Measurements from ENCODE around the gene DENND1A. TPM values are rescaled to one million over a fixed set of nuclear protein-coding genes. Genes with fewer than 3 reads are reported as not detected.

Gene DENND1A
- total RNA-seq, 2 experiments from 2014 or later, result 13.9 to 20.3 TPM

- DNase-seq (no peak), ATAC-seq (ENCODE audit: low read depth) (no peak)
- Mint-ChIP-seq H3K4me3 (no peak overlapping the region), H3K4me1 (peaks cover 6% of the 10 kb centered on the region), H3K36me3 (peaks cover 4% of the 10 kb centered on the region), H3K27ac (peak overlapping the region; percentile 30), H3K27me3 (no peaks in the 10 kb centered on the region), H3K9me3 (no peaks in the 10 kb centered on the region)
- POLR2A ChIA-PET, result no interaction called here
Measured at GRCh38 chr9:123617952-123618678, 311.8 kb downstream of the DENND1A start.

- Mint-ChIP-seq H3K4me1 (peaks cover 6% of the 10 kb centered on the region), H3K27ac (no peak overlapping the region), H3K4me3 (no peak overlapping the region), H3K36me3 (peaks cover 4% of the 10 kb centered on the region), H3K9me3 (no peaks in the 10 kb centered on the region), H3K27me3 (no peaks in the 10 kb centered on the region)
- no peak for ATAC-seq (ENCODE audit: low read depth)
- no peak for DNase-seq
- POLR2A ChIA-PET, result no interaction called here
Measured at GRCh38 chr9:123617286-123617685, 312.6 kb downstream of the DENND1A start.

DNA sequence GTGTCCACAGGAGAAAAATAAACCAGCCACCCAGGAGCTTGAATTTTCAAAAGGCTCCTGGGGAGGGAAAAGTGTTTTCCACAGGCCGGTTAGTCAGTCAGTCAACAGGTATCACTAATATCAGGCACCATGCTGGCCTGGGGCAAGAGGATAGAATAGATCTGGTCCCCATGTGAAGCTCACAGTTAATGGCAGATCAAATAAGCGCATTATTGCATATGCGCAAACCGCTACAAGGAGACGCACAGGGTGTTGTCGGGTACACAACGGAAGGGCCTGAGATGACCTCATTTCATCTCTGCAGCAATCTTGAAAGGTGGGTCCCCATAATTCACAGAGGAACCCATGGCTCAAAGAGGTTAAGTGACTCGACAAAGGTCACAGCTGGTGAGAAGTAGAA lies 313.2 kb downstream of the DENND1A start:
- ATAC-seq (ENCODE audit: low read depth), result no peak
- POLR2A ChIA-PET, result no interaction called here
- Mint-ChIP-seq H3K36me3 (peaks cover 4% of the 10 kb centered on the region), H3K4me3 (no peak overlapping the region), H3K27ac (no peak overlapping the region), H3K9me3 (no peaks in the 10 kb centered on the region), H3K27me3 (no peaks in the 10 kb centered on the region), H3K4me1 (peaks cover 4% of the 10 kb centered on the region)
- no peak for DNase-seq

DNA sequence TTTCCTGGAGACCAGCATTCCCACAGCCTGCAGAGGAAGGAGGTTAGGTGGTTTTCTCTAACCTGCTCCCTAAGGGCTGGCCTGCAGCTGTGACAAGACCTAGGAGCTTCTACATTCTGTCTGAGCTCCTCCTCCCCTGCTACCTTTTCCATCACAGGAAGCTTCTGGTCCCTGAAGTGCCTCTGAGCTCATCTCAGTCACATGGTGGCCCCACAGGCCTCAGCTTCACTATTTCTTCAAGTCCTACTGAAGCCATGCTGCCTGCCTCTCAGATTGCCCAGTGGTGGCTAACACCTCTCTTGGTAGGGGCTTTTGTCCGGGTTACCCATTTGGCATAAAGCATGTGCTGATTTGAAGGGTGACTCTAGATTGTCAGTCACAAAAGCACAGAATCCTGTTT lies 314.5 kb downstream of the DENND1A start:
- Mint-ChIP-seq H3K4me1 (peaks cover 4% of the 10 kb centered on the region), H3K9me3 (no peaks in the 10 kb centered on the region), H3K27me3 (no peaks in the 10 kb centered on the region), H3K4me3 (no peak overlapping the region), H3K36me3 (peaks cover 4% of the 10 kb centered on the region), H3K27ac (no peak overlapping the region)
- POLR2A ChIA-PET, result no interaction called here
- ATAC-seq (ENCODE audit: low read depth) (no peak), DNase-seq (no peak)

- Mint-ChIP-seq H3K27me3 (no peaks in the 10 kb centered on the region), H3K36me3 (peaks cover 4% of the 10 kb centered on the region), H3K27ac (no peak overlapping the region), H3K4me3 (no peak overlapping the region), H3K4me1 (peaks cover 4% of the 10 kb centered on the region), H3K9me3 (no peaks in the 10 kb centered on the region)
- ATAC-seq (ENCODE audit: low read depth) (no peak), DNase-seq (no peak)
- POLR2A ChIA-PET, result no interaction called here
Measured at GRCh38 chr9:123614306-123615263, 315.3 kb downstream of the DENND1A start.

GRCh38 chr9:123611226-123611625 lies 318.7 kb downstream of the DENND1A start:
- Mint-ChIP-seq H3K4me1 (peaks cover 3% of the 10 kb centered on the region), H3K36me3 (peaks cover 4% of the 10 kb centered on the region), H3K4me3 (no peak overlapping the region), H3K27ac (no peak overlapping the region), H3K9me3 (no peaks in the 10 kb centered on the region), H3K27me3 (no peaks in the 10 kb centered on the region)
- ATAC-seq (ENCODE audit: low read depth) (no peak), DNase-seq (no peak)
- POLR2A ChIA-PET, result no interaction called here

GRCh38 chr9:123609844-123610243 lies 320.1 kb downstream of the DENND1A start:
- no peak for ATAC-seq (ENCODE audit: low read depth)
- no peak overlapping the region for H3K4me3 Mint-ChIP-seq
- H3K27ac Mint-ChIP-seq, result no peak overlapping the region
- H3K36me3 Mint-ChIP-seq, result peaks cover 3% of the 10 kb centered on the region
- H3K9me3 Mint-ChIP-seq, result no peaks in the 10 kb centered on the region
- H3K4me1 Mint-ChIP-seq, result no peaks in the 10 kb centered on the region
- POLR2A ChIA-PET, result no interaction called here
- H3K27me3 Mint-ChIP-seq, result no peaks in the 10 kb centered on the region
- DNase-seq, result no peak

DNA sequence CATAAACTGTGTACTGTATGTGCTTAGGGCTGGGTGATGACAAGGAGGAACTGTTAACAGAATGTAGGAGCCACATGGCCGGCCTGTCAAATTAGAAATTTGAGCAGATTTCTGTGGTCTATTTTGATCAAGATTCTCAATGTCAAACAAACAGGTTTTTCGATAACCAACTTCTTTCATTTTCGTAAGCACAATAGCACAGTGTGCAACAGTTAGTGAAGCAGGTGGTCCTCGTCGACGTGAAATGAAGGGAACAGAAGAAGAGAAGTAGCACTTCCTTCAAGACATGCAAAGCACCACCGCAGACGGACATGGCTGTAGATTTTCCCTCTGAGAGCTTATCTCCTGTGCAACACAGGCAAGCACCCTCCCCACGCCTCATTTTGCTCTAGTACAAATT lies 321.8 kb downstream of the DENND1A start:
- Mint-ChIP-seq H3K27me3 (no peaks in the 10 kb centered on the region), H3K4me3 (no peak overlapping the region), H3K27ac (no peak overlapping the region), H3K36me3 (peaks cover 3% of the 10 kb centered on the region), H3K4me1 (no peaks in the 10 kb centered on the region), H3K9me3 (no peaks in the 10 kb centered on the region)
- POLR2A ChIA-PET, result no interaction called here
- DNase-seq (no peak), ATAC-seq (ENCODE audit: low read depth) (no peak)

- H3K4me3 Mint-ChIP-seq, result no peak overlapping the region
- POLR2A ChIA-PET, result no interaction called here
- DNase-seq, result no peak
- H3K36me3 Mint-ChIP-seq, result peaks cover 3% of the 10 kb centered on the region
- H3K27ac Mint-ChIP-seq, result no peak overlapping the region
- H3K27me3 Mint-ChIP-seq, result no peaks in the 10 kb centered on the region
- no peaks in the 10 kb centered on the region for H3K4me1 Mint-ChIP-seq
- no peaks in the 10 kb centered on the region for H3K9me3 Mint-ChIP-seq
- no peak for ATAC-seq (ENCODE audit: low read depth)
Measured at GRCh38 chr9:123607479-123607878, 322.4 kb downstream of the DENND1A start.

DNA sequence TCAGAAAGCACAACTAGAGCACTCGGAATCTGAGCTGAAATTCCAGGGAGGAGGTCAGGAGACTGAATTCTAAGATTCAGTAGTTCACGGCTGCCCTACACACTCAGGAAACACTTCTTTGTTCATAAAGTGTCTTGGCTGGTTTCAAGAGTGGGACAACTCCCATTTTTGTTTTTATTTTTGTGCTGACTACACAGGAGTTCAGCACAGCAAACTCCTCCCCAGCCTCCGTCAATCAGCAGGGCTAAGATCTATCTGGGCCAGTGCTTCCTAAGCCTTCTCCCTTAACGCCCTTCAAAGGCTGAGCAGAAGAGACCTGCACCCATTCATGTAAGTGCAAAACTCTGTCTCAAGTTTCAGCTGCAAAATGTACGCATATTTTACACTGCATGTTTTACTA lies 323.8 kb downstream of the DENND1A start:
- DNase-seq (no peak), ATAC-seq (ENCODE audit: low read depth) (no peak)
- Mint-ChIP-seq H3K36me3 (peaks cover 3% of the 10 kb centered on the region), H3K27me3 (no peaks in the 10 kb centered on the region), H3K4me1 (no peaks in the 10 kb centered on the region), H3K9me3 (no peaks in the 10 kb centered on the region), H3K4me3 (no peak overlapping the region), H3K27ac (no peak overlapping the region)
- POLR2A ChIA-PET, result no interaction called here

DNA sequence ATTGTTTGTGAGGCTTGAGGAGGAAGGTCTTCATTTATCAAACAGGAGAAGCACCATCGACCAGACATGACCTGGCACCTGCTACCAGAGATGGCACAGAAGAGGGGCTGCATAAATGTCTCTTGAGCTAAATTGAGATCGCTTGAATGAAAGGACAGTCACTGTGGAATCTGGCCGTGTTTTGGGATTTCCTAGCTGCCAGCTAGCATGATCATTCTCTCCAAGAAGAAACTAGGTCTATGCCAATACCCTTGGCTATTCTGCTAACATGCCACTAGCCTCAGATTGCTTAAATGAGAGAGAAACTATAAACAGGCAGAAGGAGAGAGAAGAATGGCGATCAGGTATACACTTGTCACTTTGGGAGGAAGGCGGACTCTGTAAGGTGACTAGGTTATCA lies 324.6 kb downstream of the DENND1A start:
- POLR2A ChIA-PET, result no interaction called here
- H3K4me1 Mint-ChIP-seq, result no peaks in the 10 kb centered on the region

GRCh38 chr9:123604861-123605260 lies 325.1 kb downstream of the DENND1A start:
- Mint-ChIP-seq H3K9me3 (no peaks in the 10 kb centered on the region), H3K27ac (no peak overlapping the region), H3K4me3 (no peak overlapping the region), H3K27me3 (no peaks in the 10 kb centered on the region), H3K36me3 (peaks cover 3% of the 10 kb centered on the region), H3K4me1 (no peaks in the 10 kb centered on the region)
- ATAC-seq (ENCODE audit: low read depth) (no peak), DNase-seq (no peak)
- POLR2A ChIA-PET, result no interaction called here

More for the DNA sequence above, 324.6 kb downstream of the DENND1A start:
- H3K9me3 Mint-ChIP-seq, result no peaks in the 10 kb centered on the region
- peaks cover 3% of the 10 kb centered on the region for H3K36me3 Mint-ChIP-seq
- ATAC-seq (ENCODE audit: low read depth) (no peak), DNase-seq (no peak)
- no peaks in the 10 kb centered on the region for H3K27me3 Mint-ChIP-seq
- H3K4me3 Mint-ChIP-seq, result no peak overlapping the region
- H3K27ac Mint-ChIP-seq, result no peak overlapping the region

- no peak for DNase-seq
- no peak for ATAC-seq (ENCODE audit: low read depth)
- H3K9me3 Mint-ChIP-seq, result no peaks in the 10 kb centered on the region
- H3K27me3 Mint-ChIP-seq, result no peaks in the 10 kb centered on the region
- H3K27ac Mint-ChIP-seq, result no peak overlapping the region
- peaks cover 3% of the 10 kb centered on the region for H3K36me3 Mint-ChIP-seq
- no peak overlapping the region for H3K4me3 Mint-ChIP-seq
- no peaks in the 10 kb centered on the region for H3K4me1 Mint-ChIP-seq
- POLR2A ChIA-PET, result no interaction called here
Measured at GRCh38 chr9:123601828-123602227, 328.1 kb downstream of the DENND1A start.

DNA sequence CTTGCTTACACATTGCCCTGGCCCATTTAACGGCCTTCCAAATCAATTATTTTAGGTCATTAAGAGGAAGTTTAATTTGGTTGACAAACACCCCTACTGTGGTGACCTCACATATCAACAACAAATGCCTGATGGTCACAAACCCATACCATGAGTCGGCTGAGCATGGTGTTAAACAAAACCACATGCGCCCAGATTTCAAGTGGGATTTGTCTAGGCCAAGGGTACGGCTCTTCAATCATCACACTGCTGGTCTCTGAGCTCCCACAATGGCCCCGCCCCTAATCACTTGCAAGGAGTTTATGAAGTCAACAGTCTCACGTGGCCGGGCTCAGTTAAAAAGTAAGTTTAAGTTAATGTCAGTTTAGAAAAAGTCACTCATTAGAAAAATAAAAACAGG lies 330.1 kb downstream of the DENND1A start:
- H3K4me1 Mint-ChIP-seq, result no peaks in the 10 kb centered on the region
- no peaks in the 10 kb centered on the region for H3K27me3 Mint-ChIP-seq
- H3K4me3 Mint-ChIP-seq, result no peak overlapping the region
- POLR2A ChIA-PET, result no interaction called here
- no peak for ATAC-seq (ENCODE audit: low read depth)
- H3K36me3 Mint-ChIP-seq, result no peaks in the 10 kb centered on the region
- no peak overlapping the region for H3K27ac Mint-ChIP-seq
- DNase-seq, result no peak
- H3K9me3 Mint-ChIP-seq, result no peaks in the 10 kb centered on the region
